WI38 (cell line): ENCODE measurements around the gene PEPD.

ENCODE experiments used
- H3K4me3 ChIP-seq: 2 replicates; pipeline ENCODE4 v1.5.1; 2011; ENCODE audit warnings: low read depth, mild to moderate bottlenecking, control low read depth, low read length
- TF ChIP-seq, protein P1 (sequence below): IDR thresholded peaks from 2 replicates; pipeline ENCODE4 v1.5.1; 2012; ENCODE audit warnings: low read depth, mild to moderate bottlenecking, control low read depth, low read length

The PEPD gene

DNA sequence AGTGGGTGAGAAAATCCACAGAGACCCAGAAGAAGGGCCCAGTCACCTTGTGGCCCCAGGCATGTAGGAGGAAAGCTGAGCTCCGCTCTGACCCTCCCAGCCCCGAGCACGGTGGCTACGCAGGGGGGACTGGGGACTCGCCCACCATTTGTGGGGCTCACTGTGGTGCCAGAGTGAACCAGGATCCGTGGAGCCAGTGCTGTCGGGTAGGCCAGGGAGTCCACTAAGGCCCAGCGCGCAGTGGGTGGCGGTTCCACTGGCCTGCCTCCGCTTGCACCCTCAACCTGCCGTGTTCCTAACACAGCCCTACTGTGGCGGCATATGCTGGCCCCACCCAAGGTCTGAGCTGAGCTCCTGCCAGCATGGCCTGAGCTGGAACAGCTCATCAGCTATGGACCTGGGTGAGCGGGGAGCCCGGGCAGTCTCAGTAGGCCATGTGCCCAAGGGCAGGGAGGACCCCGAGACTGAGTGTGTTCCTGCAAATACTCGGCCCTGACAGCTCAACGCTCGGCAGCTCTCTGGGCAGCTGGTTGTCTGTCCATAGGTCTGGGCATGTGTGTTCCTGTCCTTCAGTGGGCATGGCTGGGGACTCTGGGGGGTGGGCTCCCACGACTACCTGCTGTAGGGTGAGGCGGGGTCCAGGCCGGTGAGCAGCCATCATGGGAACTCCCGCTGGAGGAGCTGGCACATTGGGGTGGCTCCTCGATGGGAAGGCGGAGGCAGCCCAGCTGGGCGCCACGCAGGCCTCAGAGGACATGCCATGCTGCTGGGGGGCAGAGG, 111.5 kb downstream of the PEPD start:
- no peak overlapping the region for H3K4me3 ChIP-seq

GRCh38 chr19:33408538-33409434, 112.8 kb downstream of the PEPD start:
- TF ChIP-seq, protein P1, sequence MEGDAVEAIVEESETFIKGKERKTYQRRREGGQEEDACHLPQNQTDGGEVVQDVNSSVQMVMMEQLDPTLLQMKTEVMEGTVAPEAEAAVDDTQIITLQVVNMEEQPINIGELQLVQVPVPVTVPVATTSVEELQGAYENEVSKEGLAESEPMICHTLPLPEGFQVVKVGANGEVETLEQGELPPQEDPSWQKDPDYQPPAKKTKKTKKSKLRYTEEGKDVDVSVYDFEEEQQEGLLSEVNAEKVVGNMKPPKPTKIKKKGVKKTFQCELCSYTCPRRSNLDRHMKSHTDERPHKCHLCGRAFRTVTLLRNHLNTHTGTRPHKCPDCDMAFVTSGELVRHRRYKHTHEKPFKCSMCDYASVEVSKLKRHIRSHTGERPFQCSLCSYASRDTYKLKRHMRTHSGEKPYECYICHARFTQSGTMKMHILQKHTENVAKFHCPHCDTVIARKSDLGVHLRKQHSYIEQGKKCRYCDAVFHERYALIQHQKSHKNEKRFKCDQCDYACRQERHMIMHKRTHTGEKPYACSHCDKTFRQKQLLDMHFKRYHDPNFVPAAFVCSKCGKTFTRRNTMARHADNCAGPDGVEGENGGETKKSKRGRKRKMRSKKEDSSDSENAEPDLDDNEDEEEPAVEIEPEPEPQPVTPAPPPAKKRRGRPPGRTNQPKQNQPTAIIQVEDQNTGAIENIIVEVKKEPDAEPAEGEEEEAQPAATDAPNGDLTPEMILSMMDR, result no peak

More for the DNA sequence above, 111.5 kb downstream of the PEPD start:
- TF ChIP-seq, protein P1, result no peak

GRCh38 chr19:33408116-33408515, 113.5 kb downstream of the PEPD start:
- H3K4me3 ChIP-seq, result no peak overlapping the region
- TF ChIP-seq, protein P1, result no peak

More at GRCh38 chr19:33408538-33409434, 112.8 kb downstream of the PEPD start:
- H3K4me3 ChIP-seq, result no peak overlapping the region

DNA sequence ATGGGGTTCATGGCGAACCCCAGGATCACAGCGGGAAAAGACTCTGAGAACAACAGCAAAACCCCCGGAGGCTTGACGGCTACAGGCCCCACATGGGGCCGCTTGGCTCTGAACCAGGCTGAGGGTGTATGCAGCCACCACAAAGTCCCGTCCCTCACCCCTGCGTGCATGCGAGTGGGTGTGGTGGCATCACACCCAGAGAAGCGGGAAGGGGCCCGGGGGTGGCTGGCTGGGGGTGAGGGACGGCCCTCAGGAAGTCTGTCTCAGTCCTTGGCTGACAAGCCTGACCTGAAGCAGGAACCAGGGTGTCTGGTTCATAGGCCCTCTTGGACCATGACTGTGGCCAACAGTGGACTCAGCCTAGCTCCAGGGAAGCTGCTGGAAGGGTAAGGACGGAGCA, 113.9 kb downstream of the PEPD start:
- TF ChIP-seq, protein P1, result no peak
- no peak overlapping the region for H3K4me3 ChIP-seq

- H3K4me3 ChIP-seq, result no peak overlapping the region
- TF ChIP-seq, protein P1, result no peak
Observed at GRCh38 chr19:33407140-33407551, 114.4 kb downstream of the PEPD start.

DNA sequence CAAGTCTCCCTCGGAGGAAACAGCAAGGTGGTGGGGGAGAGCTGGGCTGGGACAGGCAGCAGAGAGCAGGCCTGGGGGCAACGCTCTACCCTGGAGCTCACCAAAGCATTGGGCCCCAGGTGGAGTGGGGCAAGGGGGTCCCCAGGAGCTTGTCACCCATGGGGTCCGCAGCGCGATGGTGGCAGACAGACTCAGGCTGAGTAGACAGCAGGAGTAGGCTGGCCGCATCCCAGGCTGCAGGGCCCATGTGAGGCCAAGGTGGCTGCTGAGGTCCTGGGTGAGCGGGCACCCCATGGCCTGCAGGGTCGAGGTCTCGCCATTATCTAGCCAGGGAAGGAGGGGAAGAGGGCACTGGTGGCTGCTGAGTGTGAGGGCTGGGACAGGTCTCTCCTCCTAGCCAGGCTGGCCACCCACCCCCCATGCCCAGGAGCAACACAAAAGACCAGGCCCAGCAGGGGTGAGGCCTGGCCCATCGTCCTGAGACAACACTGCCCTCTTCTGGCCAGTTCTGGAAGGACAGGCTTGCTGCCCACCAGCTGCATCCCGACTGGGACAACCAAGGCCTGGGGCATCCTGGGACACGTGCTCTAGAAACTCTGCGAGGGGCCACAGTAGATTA, 115.0 kb downstream of the PEPD start:
- TF ChIP-seq, protein P1, result peak; percentile 76
- no peak overlapping the region for H3K4me3 ChIP-seq
